A673 (cell line): ENCODE measurements around the gene TRIM46. TPM values are rescaled to one million over a fixed set of nuclear protein-coding genes. Genes with fewer than 3 reads are reported as not detected.
"Not testable (repeated sequence)": the region's sequence is repeated elsewhere in the genome, so short reads cannot be mapped to it uniquely, and the experiment has no call there.

Experiments used
- BruUV-seq: library from RNA; stranded (reverse); fragments of 400-500 nt; replicated peaks from 2 replicates; lab custom pipeline; 2021; lab: Mats Ljungman, UMichigan
- CTCF ChIA-PET: fragments of 300-600 bp; sonication (Branson Sonifier 250); formaldehyde crosslinking; loops from one replicate; lab custom pipeline; 2022; ENCODE audit warnings: antibody characterized with exemption; lab: Charles Lee
- POLR2A ChIA-PET: fragments of 300-600 bp; sonication (Branson Sonifier 250); formaldehyde crosslinking; loops from one replicate; lab custom pipeline; 2022; ENCODE audit warnings: antibody characterized with exemption; ENCODE audit not compliant: low non-redundant PET; lab: Charles Lee
- DNase-seq: peaks from one replicate; pipeline ENCODE4 v3.0.0-alpha.2; 2015; ENCODE audit warnings: low spot score
- H3K27ac ChIP-seq: fragments of 200-600 bp; sonication (generic); 2 replicates; pipeline ENCODE4 v1.5.1; 2016; ENCODE audit warnings: mixed run types, low read depth, mild to moderate bottlenecking, mixed read lengths, antibody characterized with exemption, low read length; ENCODE audit not compliant: poor library complexity, severe bottlenecking
- H3K27me3 ChIP-seq: fragments of 200-600 bp; sonication (generic); replicated peaks from 2 replicates; pipeline ENCODE4 v1.6.1; 2017; ENCODE audit warnings: mixed run types, low read depth, mild to moderate bottlenecking, mixed read lengths, antibody characterized with exemption, low read length; ENCODE audit not compliant: insufficient read depth, poor library complexity
- H3K36me3 ChIP-seq: fragments of 200-600 bp; sonication (generic); 2 replicates; pipeline ENCODE4 v1.6.1; 2016; ENCODE audit warnings: mixed run types, mild to moderate bottlenecking, mixed read lengths, antibody characterized with exemption, low read length; ENCODE audit not compliant: insufficient read depth, poor library complexity, severe bottlenecking
- H3K4me1 ChIP-seq: fragments of 200-600 bp; sonication (generic); 2 replicates; pipeline ENCODE4 v1.6.1; 2017; ENCODE audit warnings: mixed run types, mild to moderate bottlenecking, mixed read lengths, antibody characterized with exemption, low read length; ENCODE audit not compliant: insufficient read depth, poor library complexity, severe bottlenecking
- H3K4me3 ChIP-seq: fragments of 200-600 bp; sonication (generic); 2 replicates; pipeline ENCODE4 v1.5.1; 2016; ENCODE audit warnings: low read depth, mixed run types, mild to moderate bottlenecking, mixed read lengths, low read length; ENCODE audit not compliant: poor library complexity, severe bottlenecking
- H3K9me3 ChIP-seq: fragments of 200-600 bp; sonication (generic); 2 replicates; pipeline ENCODE4 v1.6.1; 2016; ENCODE audit warnings: mixed run types, low read depth, mild to moderate bottlenecking, mixed read lengths, antibody characterized with exemption, low read length; ENCODE audit not compliant: poor library complexity, severe bottlenecking
- CTCF ChIP-seq: fragments of 300-800, 200-600 bp; sonication (generic); conservative IDR thresholded peaks from 2 replicates; pipeline ENCODE4 v1.5.1; 2017; ENCODE audit warnings: low read depth, mild to moderate bottlenecking, antibody characterized with exemption, low read length, moderate library complexity, mixed read lengths
- EZH2 ChIP-seq: fragments of 200-600 bp; sonication (generic); IDR thresholded peaks from 2 replicates; pipeline ENCODE4 v1.6.1; 2017; ENCODE audit warnings: borderline replicate concordance, low read depth, mild to moderate bottlenecking, mixed read lengths, antibody characterized with exemption, low read length; ENCODE audit not compliant: poor library complexity, severe bottlenecking
- intact Hi-C: fragments of 100-400 bp; cut with micrococcal nuclease; formaldehyde crosslinking; loops from one replicate; pipeline ENCODE4 v1.10.0; 2022; ENCODE audit not compliant: unreplicated experiment
- total RNA-seq: library from RNA; stranded (reverse); gene quantifications from 2 replicates; pipeline ENCODE4 v1.2.3, GENCODE V29; 2021

The TRIM46 gene
- total RNA-seq, 1 experiment from 2014 or later: 5.1 TPM

GRCh38 chr1:155223047-155223446, 49.4 kb downstream of the TRIM46 start:
- CTCF ChIA-PET: no interaction called here
- BruUV-seq: no TSS peak

GRCh38 chr1:155225404-155225759, 51.7 kb downstream of the TRIM46 start:
- BruUV-seq, intact Hi-C loops, DNase-seq, H3K27me3 ChIP-seq, POLR2A ChIA-PET, H3K36me3 ChIP-seq, CTCF ChIA-PET, H3K9me3 ChIP-seq: not testable (repeated sequence)
- peak overlapping the region; percentile 91 for H3K27ac ChIP-seq
- H3K4me1 ChIP-seq: peaks cover 20% of the 10 kb centered on the region
- H3K4me3 ChIP-seq: peak overlapping the region; percentile 59

More at GRCh38 chr1:155223047-155223446, 49.4 kb downstream of the TRIM46 start:
- H3K4me3 ChIP-seq: no peak overlapping the region
- TF ChIP-seq CTCF: no peak
- TF ChIP-seq EZH2: no peak
- intact Hi-C loops: no loop called here
- peaks cover 25% of the 10 kb centered on the region for H3K4me1 ChIP-seq
- H3K27ac ChIP-seq: no peak overlapping the region
- no peaks in the 10 kb centered on the region for H3K36me3 ChIP-seq
- POLR2A ChIA-PET: no interaction called here
- no peaks in the 10 kb centered on the region for H3K27me3 ChIP-seq
- DNase-seq: no peak
- H3K9me3 ChIP-seq: no peaks in the 10 kb centered on the region

- peaks cover 20% of the 10 kb centered on the region for H3K4me1 ChIP-seq
- peak overlapping the region; percentile 59 for H3K4me3 ChIP-seq
- H3K9me3 ChIP-seq: no peaks in the 10 kb centered on the region
- CTCF ChIA-PET: interaction anchor here (1.3 kb wide), 1 partner anchor 19 kb away, joined by 4 read pairs; no protein-coding TSS in a partner anchor
- no peaks in the 10 kb centered on the region for H3K36me3 ChIP-seq
- peak overlapping the region; percentile 91 for H3K27ac ChIP-seq
- peak; percentile 94 for DNase-seq
- H3K27me3 ChIP-seq: no peaks in the 10 kb centered on the region
- TF ChIP-seq CTCF (peak; percentile 78), EZH2 (no peak)
- intact Hi-C loops: loop anchor here (2.0 kb wide), 1 partner anchor 50 kb away; the partner anchor contains the start of gene HCN3
- POLR2A ChIA-PET: interaction anchor here (1.0 kb wide), 1 partner anchor 17 kb away, joined by 4 read pairs; no protein-coding TSS in a partner anchor
- no TSS peak for BruUV-seq
These were observed 52.7 kb downstream of the TRIM46 start for GRCh38 chr1:155226188-155226909.
